T-helper 9 cell (primary cell): ENCODE data around the gene FMO3.

Experiments used
- DNase-seq: peaks from one replicate; pipeline ENCODE4 v3.0.0-alpha.2; 2020

Gene FMO3

DNA sequence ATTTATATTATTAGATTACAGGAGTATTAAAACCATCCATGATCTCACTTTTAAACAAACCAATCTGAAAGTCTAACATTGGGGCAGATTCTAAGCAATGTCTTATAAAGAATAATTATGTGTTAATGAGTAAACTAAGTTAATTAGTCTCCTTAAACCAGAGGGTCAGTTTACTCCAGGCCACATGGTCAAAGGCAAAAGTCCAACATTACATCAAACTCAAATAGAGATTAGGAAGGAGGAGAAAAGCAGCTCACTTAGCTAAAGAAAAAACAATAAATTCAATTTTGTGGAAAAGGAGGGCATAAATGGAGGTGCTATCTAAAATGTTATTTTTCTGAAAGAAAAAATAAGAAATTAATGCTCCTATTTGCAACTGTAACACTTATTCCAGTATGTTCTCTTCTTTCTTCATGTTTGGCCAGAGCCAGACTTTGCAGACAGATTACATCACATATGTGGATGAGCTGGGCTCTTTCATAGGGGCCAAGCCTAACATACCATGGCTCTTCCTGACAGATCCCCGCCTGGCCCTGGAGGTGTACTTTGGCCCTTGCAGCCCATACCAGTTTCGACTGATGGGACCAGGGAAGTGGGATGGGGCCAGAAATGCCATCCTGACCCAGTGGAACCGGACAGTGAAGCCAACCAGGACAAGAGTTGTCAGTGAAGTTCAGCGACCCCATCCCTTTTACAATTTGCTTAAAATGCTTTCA is 70.1 kb downstream of the FMO3 start:
- DNase-seq: no peak

DNA sequence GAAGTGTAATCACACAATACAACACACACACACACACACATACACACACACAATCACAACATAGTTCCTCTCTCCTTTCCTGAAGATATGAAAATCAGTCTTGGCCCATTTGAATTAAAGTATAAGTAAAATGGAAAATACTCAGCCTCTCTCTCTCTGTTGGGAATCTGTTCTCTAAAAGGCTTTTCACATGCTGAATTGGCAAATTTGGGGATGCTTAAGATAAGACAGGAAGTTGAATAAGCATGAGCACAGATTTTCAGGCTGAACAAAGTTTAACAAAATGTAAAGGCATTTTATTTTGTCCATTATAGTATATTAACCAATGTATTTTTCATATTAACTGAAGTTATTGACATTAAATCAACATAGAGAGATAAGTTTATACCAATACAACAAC is 70.7 kb downstream of the FMO3 start:
- no peak for DNase-seq

DNA sequence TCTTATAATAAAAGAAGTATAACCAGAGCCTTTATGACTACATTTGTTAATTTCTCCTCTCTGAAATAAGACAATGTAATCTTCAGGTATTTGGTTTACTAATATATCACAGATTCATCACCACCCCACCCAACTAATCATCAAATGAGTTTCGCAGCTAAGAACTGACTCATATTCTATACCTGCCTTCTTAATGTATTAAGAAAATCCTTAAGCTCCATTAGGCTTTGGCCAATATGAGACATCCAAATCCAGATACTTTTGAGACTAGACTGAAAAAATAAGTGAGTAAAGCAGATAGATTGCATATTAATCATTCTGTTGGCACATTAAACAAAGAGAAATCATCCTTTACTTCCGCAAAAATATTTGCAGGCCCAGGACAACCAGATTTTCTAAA is 75.7 kb downstream of the FMO3 start:
- DNase-seq: no peak
